Immature natural killer cell (primary cell): ENCODE results near the gene CAMKK1. TPM values are rescaled to one million over a fixed set of nuclear protein-coding genes. Genes with fewer than 3 reads are reported as not detected.
A peak's percentile ranks its signal among the peaks of the same experiment; 100 is the strongest.

Experiments
- DNase-seq, 3 donors: peaks; one replicate each; pipeline ENCODE4 v3.0.0; 2022; ENCODE audit warnings: mixed read lengths in 1 of 3
- H3K27ac Mint-ChIP-seq, 6 donors: one replicate each; pipeline ENCODE4 v1.8.0; 2020; ENCODE audit warnings: mixed read lengths in 6 of 6, mild to moderate bottlenecking in 5 of 6, inconsistent platforms in 4 of 6, moderate library complexity in 3 of 6
- H3K27me3 Mint-ChIP-seq, 3 donors: one replicate each; pipeline ENCODE4 v1.8.0; 2020 to 2021; ENCODE audit warnings: low read depth in 3 of 3, mild to moderate bottlenecking in 3 of 3, mixed read lengths in 3 of 3, moderate library complexity in 3 of 3, inconsistent platforms in 1 of 3
- H3K36me3 Mint-ChIP-seq, 3 donors: one replicate each; pipeline ENCODE4 v1.8.0; 2020; ENCODE audit warnings: mixed read lengths in 3 of 3, inconsistent platforms in 2 of 3, mild to moderate bottlenecking in 2 of 3
- H3K4me1 Mint-ChIP-seq, 2 donors: one replicate each; pipeline ENCODE4 v1.8.0; 2020; ENCODE audit warnings: inconsistent platforms in 2 of 2, mild to moderate bottlenecking in 2 of 2, mixed read lengths in 2 of 2, moderate library complexity in 1 of 2
- H3K4me3 Mint-ChIP-seq, 5 donors: one replicate each; pipeline ENCODE4 v1.8.0; 2020; ENCODE audit warnings: mild to moderate bottlenecking in 5 of 5, mixed read lengths in 5 of 5, inconsistent platforms in 3 of 5, moderate library complexity in 3 of 5
- H3K9me3 Mint-ChIP-seq, 6 donors: one replicate each; pipeline ENCODE4 v1.8.0; 2020; ENCODE audit warnings: mild to moderate bottlenecking in 6 of 6, mixed read lengths in 6 of 6, inconsistent platforms in 4 of 6, moderate library complexity in 3 of 6
- polyA plus RNA-seq, 3 donors: library from polyadenylated mRNA; unstranded; fragments of 300-500 nt; fragmentation: Illumina TruSeq; gene quantifications; one replicate each; pipeline ENCODE4 v1.2.3, GENCODE V29; 2021

Gene CAMKK1
- polyA plus RNA-seq, 3 donors from 2014 or later, result 0.08 TPM; not detected in 2

DNA sequence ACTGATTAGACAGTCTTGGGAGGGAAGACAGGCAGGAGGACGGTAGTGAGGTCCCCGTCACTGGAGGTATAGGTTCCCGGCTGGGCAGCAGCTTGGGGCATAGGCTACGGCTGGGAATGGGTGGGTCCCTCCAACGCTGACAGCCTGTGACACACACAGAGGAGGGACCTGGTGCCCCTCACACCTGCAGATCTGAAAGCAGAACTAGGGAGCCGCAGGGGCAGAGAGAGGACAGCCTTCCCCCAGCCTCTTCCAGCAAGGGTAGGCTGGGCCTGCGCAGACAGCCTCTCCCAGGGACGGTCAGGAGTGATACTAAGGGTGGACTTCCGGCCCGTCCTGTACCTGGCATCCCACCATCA is 21.4 kb upstream of the CAMKK1 start:
- peaks cover 9 to 17% (median 11%) of the 10 kb centered on the region in 3 donors for H3K27me3 Mint-ChIP-seq
- no peaks in the 10 kb centered on the region for H3K36me3 Mint-ChIP-seq
- H3K9me3 Mint-ChIP-seq, result no peaks in the 10 kb centered on the region
- peaks cover 48 to 56% of the 10 kb centered on the region in 2 donors for H3K4me1 Mint-ChIP-seq
- DNase-seq, result no peak
- peak overlapping the region in 4 of 5 donors; percentile 19 to 60 (median 40) for H3K4me3 Mint-ChIP-seq
- peak overlapping the region in 4 of 6 donors; percentile 46 to 86 (median 80) for H3K27ac Mint-ChIP-seq

- Mint-ChIP-seq H3K27ac (peak overlapping the region in 5 of 6 donors; percentile 46 to 86 (median 76)), H3K36me3 (no peaks in the 10 kb centered on the region), H3K27me3 (peaks cover 9 to 18% (median 11%) of the 10 kb centered on the region in 3 donors), H3K4me3 (peak overlapping the region in 4 of 5 donors; percentile 19 to 60 (median 40)), H3K9me3 (no peaks in the 10 kb centered on the region), H3K4me1 (peaks cover 48 to 56% of the 10 kb centered on the region in 2 donors)
- peak; percentile 79 to 82 (median 80) for DNase-seq
Measured at GRCh38 chr17:3913531-3914311, 20.9 kb upstream of the CAMKK1 start.

DNA sequence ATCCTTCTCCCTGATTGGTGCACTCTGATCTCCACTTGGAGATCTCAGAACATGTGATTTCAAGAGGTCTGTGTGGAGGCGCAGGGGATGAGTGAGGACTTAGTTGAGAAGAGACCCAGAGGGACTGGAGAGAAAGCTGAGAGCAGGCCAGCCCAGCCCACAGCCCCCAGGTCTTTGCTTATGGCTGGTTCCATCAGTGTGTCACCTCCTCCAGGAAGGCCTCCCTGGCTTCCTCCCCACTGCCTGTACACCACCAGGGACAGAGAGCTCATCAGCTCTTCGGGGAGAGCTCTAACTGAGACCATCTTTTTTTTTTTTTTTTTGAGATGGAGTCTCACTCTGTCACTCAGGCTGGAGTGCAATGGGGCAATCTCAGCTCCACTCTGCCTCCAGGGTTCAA is 20.0 kb upstream of the CAMKK1 start:
- DNase-seq, result no peak
- Mint-ChIP-seq H3K27me3 (peaks cover 9 to 18% (median 11%) of the 10 kb centered on the region in 3 donors), H3K36me3 (no peaks in the 10 kb centered on the region), H3K27ac (peak overlapping the region in 3 of 6 donors; percentile 15 to 84 (median 54)), H3K4me1 (peaks cover 48 to 52% of the 10 kb centered on the region in 2 donors), H3K9me3 (no peaks in the 10 kb centered on the region), H3K4me3 (peak overlapping the region in 1 of 5 donors; percentile 18)

- Mint-ChIP-seq H3K36me3 (no peaks in the 10 kb centered on the region), H3K9me3 (no peaks in the 10 kb centered on the region), H3K4me3 (peak overlapping the region; percentile 34 to 80 (median 58)), H3K27ac (peak overlapping the region; percentile 81 to 96 (median 91)), H3K27me3 (peaks cover 7 to 18% (median 8%) of the 10 kb centered on the region in 3 donors), H3K4me1 (peaks cover 40 to 45% of the 10 kb centered on the region in 2 donors)
- peak; percentile 75 to 84 (median 80) for DNase-seq
Measured at GRCh38 chr17:3911271-3912053, 18.6 kb upstream of the CAMKK1 start.

DNA sequence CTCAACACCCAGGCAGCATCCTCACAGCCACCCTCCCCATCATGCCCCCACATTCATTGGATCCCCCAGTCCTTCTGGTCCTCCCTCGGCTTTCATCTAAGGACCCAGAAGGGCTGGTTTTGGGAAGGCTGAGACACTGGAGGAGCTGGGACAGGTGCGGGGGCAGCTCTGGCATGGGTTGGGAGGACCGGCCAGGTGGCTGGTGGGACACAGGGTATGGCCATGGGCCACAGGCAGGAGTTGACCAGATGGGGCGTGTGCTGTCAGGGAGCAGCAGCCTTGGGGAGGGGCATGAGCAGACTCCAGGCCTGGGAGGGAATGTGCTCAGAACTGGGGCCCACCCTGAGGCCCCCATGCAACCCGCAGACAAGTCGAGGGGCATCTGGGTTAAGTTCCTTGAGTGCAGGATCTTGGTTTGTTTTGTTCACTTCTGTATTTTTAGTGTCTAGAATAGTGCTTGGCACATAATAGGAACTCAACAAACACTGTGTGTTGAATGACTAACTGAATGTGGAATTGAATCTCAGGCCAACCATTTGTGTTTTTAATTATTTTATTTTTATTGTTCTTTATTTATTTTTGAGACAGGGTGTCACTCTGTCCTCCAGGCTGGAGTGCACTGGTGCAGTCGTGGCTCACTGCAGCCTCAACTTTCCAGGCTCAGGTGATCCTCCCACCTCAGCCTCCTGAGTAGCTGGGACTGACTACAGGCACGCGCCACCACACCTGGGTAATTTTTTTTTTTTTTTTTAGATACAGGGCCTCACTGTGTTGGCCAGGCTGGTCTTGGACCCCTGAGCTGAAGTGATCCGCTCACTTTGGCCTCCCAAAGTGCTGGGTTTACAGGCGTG is 17.8 kb upstream of the CAMKK1 start:
- H3K4me3 Mint-ChIP-seq, result peak overlapping the region; percentile 34 to 80 (median 58)
- peaks cover 31 to 37% of the 10 kb centered on the region in 2 donors for H3K4me1 Mint-ChIP-seq
- no peaks in the 10 kb centered on the region for H3K9me3 Mint-ChIP-seq
- H3K36me3 Mint-ChIP-seq, result no peaks in the 10 kb centered on the region
- H3K27ac Mint-ChIP-seq, result peak overlapping the region; percentile 81 to 96 (median 91)
- peaks cover 8 to 15% (median 8%) of the 10 kb centered on the region in 3 donors for H3K27me3 Mint-ChIP-seq
- no peak for DNase-seq

GRCh38 chr17:3909257-3909656 is 16.4 kb upstream of the CAMKK1 start:
- Mint-ChIP-seq H3K27me3 (peaks cover 6 to 12% (median 8%) of the 10 kb centered on the region in 3 donors), H3K27ac (peak overlapping the region in 4 of 6 donors; percentile 21 to 84 (median 74)), H3K4me3 (no peak overlapping the region), H3K4me1 (peaks cover 20 to 24% of the 10 kb centered on the region in 2 donors), H3K36me3 (no peaks in the 10 kb centered on the region), H3K9me3 (no peaks in the 10 kb centered on the region)
- no peak for DNase-seq

DNA sequence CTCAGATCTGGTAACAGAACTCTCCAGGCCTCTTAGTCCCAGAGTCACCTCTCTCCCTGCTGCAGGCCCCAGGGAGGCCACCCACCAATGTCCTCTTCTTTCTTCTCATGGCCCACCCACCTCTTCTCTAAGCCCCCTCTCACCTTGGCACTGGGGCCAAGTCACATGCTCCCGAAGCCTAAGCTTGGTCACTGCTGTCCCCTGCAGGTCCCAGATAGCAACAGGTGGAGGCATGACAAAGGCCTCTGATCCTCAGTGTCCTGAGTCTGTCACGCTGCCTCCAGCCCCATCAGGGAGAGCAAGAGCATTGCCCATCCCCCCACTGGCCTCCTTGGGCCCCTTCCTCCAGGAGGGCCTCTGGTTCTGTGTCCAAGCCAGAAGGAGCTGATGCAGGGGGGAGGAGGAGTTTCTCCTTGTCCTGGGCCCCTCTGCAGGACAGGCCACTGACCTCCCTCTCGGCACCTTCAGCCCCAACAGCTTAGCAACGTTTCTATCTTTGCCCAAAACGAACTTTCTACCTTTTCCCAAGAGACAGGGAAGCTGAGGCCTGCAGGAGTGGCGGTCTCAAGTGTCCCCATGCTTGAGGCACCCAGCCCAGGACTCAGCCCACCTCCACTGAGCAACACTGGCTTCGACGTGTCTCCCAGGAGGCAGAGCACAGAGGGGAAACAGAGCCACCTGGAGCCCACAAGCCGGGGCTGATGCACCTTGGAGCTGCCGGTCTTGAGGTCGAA is 14.8 kb upstream of the CAMKK1 start:
- Mint-ChIP-seq H3K36me3 (no peaks in the 10 kb centered on the region), H3K9me3 (no peaks in the 10 kb centered on the region), H3K27me3 (peaks cover 6 to 8% (median 7%) of the 10 kb centered on the region in 3 donors), H3K4me3 (no peak overlapping the region), H3K27ac (no peak overlapping the region), H3K4me1 (peaks cover 11 to 16% of the 10 kb centered on the region in 2 donors)
- DNase-seq, result no peak

DNA sequence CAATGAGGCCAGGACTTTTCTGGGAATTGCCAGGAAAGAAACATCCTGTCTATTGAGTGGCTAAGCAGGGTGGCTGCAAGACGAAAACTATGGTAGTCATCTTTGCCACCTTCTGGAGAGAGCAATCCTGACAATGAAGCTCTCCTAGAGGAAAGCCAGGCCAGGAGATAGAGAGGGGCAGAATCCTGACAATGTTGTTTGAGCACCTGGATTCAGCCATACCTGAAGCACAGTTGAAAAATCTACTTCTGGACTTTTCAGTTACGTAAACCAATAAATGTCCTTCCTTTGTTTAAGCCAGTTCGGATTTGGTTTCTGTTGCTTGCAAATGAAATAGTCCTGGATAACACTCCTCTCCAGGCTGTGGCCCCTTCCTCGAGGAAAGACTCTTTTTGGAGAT is 14.0 kb upstream of the CAMKK1 start:
- Mint-ChIP-seq H3K9me3 (no peaks in the 10 kb centered on the region), H3K36me3 (no peaks in the 10 kb centered on the region), H3K4me3 (no peak overlapping the region), H3K27ac (no peak overlapping the region), H3K27me3 (peaks cover 5 to 8% (median 6%) of the 10 kb centered on the region in 3 donors), H3K4me1 (peaks cover 11 to 15% of the 10 kb centered on the region in 2 donors)
- DNase-seq, result no peak

DNA sequence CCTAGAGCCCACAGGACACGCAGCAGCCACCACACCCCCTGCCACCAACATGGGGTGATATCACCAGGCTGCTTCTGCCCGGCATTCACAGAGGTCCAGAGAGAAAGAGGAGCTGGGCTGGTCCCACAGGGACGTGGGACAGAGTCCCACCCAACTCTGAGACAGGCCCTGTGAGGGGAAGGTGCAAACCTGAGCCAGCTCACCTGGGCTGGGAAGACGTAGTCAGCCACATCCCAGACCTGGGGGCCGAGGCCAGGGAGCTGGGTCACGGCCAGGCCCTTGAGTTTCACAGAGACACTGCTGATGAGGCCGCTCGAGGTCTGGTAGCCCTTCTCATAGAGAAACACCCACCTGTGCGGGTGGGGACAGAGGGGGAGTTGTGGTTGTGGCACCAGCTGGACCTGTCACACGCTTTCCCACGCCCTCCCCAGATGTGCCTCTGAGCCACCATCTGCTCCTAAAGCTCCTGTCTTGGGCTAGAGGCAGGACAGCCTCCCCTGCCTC is 12.2 kb upstream of the CAMKK1 start:
- H3K4me1 Mint-ChIP-seq, result no peaks in the 10 kb centered on the region
- no peaks in the 10 kb centered on the region for H3K36me3 Mint-ChIP-seq
- DNase-seq, result no peak
- peaks cover 1 to 2% (median 1%) of the 10 kb centered on the region in 3 donors for H3K27me3 Mint-ChIP-seq
- no peak overlapping the region for H3K27ac Mint-ChIP-seq
- H3K9me3 Mint-ChIP-seq, result no peaks in the 10 kb centered on the region
- no peak overlapping the region for H3K4me3 Mint-ChIP-seq

DNA sequence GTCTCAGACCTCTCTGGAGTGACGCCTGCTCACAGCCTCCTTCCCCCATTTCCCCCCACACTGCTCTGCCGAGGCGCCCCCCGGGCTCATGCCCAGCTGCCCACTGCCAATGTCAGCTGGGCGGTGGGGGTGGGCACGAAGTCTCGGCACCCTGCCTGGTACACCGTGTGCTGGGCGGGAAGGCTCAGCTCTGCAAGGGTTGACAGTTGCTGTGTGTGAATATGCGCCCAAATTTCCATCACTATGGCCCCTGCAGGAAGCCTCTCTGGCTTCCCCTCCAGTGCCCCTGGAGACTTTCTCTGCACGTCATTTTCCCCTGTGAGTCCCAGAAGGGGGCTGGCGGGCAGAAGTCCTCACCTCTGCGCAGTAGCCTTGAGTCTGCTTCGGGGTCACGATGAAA is 11.6 kb upstream of the CAMKK1 start:
- Mint-ChIP-seq H3K9me3 (no peaks in the 10 kb centered on the region), H3K27ac (no peak overlapping the region), H3K36me3 (no peaks in the 10 kb centered on the region), H3K4me1 (no peaks in the 10 kb centered on the region), H3K27me3 (peaks cover 0 to 2% (median 1%) of the 10 kb centered on the region in 3 donors), H3K4me3 (no peak overlapping the region)
- no peak for DNase-seq

DNA sequence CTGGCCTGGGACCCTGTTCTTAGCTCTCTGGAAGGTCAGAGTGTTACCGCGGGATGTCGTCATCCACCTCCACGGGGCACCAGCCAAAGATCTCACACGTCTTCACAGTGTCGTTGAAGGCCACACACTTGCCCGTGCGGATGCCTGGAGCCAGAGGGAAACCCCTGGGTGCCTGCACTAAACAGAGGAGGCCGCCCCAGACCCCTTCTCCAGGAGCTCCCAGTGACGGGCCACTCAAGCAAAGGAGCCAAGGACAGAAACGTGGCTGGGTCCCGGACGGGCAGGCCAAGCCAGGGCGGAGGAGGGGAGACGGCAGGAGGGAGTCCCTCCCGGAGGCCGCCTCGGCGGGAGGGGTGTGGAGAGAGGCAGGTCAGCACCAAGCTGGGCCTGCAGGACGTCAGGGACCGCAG is 11.0 kb upstream of the CAMKK1 start:
- Mint-ChIP-seq H3K27ac (no peak overlapping the region), H3K9me3 (no peaks in the 10 kb centered on the region), H3K36me3 (no peaks in the 10 kb centered on the region)

DNA sequence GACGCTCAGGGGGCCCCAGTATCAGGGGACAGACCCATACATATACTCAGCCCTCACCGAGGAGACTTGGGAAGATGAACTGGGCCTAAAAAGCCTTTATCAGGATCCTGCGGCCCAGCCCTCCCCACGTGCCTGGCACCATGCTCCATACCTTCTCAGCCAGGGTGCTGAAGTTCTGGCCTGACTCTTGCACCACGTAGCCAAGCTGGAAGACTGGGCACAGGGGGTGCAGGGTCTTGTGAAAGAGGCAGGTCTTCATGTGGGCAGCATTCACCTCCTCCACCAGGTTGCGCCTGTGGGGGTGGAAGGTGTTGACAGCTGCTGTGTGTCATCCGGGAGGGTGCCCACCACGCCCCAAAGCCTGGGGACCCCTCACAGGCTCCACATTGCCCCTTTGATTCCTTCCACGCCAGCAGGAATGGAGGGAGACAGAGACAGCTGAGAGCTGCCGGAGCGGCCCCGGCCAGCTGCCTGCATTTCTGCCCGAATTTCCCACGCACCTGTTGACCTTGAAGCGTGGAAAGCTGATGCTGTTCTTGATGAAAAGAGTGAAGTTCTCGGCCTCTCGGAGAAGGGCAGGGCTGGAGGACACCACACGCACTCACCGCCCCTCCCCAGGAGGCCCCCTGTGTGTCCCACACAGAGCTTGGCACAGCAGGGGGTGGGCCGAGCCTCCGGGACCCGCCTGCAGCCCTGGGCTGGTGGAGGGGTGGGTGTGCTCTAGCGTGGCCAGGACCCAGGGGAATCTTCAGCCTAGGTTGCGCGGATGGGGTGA is 10.4 kb upstream of the CAMKK1 start:
- no peak for DNase-seq
- H3K36me3 Mint-ChIP-seq, result no peaks in the 10 kb centered on the region
- no peak overlapping the region for H3K27ac Mint-ChIP-seq
- no peaks in the 10 kb centered on the region for H3K4me1 Mint-ChIP-seq
- no peak overlapping the region for H3K4me3 Mint-ChIP-seq
- H3K9me3 Mint-ChIP-seq, result no peaks in the 10 kb centered on the region
- peaks cover 0 to 2% (median 0%) of the 10 kb centered on the region in 3 donors for H3K27me3 Mint-ChIP-seq

More for the DNA sequence above, 11.0 kb upstream of the CAMKK1 start:
- no peak overlapping the region for H3K4me3 Mint-ChIP-seq
- peaks cover 0 to 2% (median 0%) of the 10 kb centered on the region in 3 donors for H3K27me3 Mint-ChIP-seq
- H3K4me1 Mint-ChIP-seq, result no peaks in the 10 kb centered on the region
- no peak for DNase-seq
